HCT116 (cell line): Measurements from ENCODE around the gene GGPS1.
"Not testable (repeated sequence)": the region's sequence is repeated elsewhere in the genome, so short reads cannot be mapped to it uniquely, and the experiment has no call there.

Experiments
- CTCF ChIP-seq, 3 experiments: fragments of 200-600 bp in 1 of 3; sonication (generic) in 1 of 3; IDR thresholded peaks in 2 of 3; conservative IDR thresholded peaks in 1 of 3; 2 replicates each; pipeline ENCODE4 v1.5.1; 2012 to 2017; ENCODE audit warnings: low read depth in 2 of 3, low read length in 2 of 3, antibody characterized with exemption in 1 of 3, borderline replicate concordance in 1 of 3, control low read depth in 1 of 3, mild to moderate bottlenecking in 1 of 3, mixed read lengths in 1 of 3, mixed run types in 1 of 3, moderate library complexity in 1 of 3; ENCODE audit not compliant: insufficient read depth in 1 of 3
- EZH2 ChIP-seq: fragments of 200-600 bp; sonication (generic); IDR thresholded peaks from 2 replicates; pipeline ENCODE4 v1.6.1; 2017; ENCODE audit warnings: antibody characterized with exemption, mixed run types
- POLR2AphosphoS5 ChIP-seq: IDR thresholded peaks from 2 replicates; pipeline ENCODE4 v1.6.1; 2011; ENCODE audit warnings: mild to moderate bottlenecking, low read depth, low read length, moderate library complexity
- SIN3A ChIP-seq: IDR thresholded peaks from 2 replicates; pipeline ENCODE4 v1.6.1; 2012; ENCODE audit warnings: low read depth
- SRF ChIP-seq: IDR thresholded peaks from 2 replicates; pipeline ENCODE4 v1.6.1; 2012; ENCODE audit warnings: low read depth
- TF ChIP-seq, protein P1 (sequence below): IDR thresholded peaks from 2 replicates; pipeline ENCODE4 v1.6.1; 2012

GRCh38 chr1:235309206-235309605 is 19.2 kb upstream of the GGPS1 start:
- not testable (repeated sequence) for TF ChIP-seq EZH2; CTCF (IDR thresholded peaks at IDR 0.05 in 2 of 3, conservative IDR thresholded peaks at IDR 0.05 in 1 of 3; ENCODE audit: borderline replicate concordance in 1 of 3, insufficient read depth in 1 of 3, low read depth in 2 of 3, low read length in 2 of 3); POLR2AphosphoS5; SIN3A; SRF
- TF ChIP-seq, protein P1, sequence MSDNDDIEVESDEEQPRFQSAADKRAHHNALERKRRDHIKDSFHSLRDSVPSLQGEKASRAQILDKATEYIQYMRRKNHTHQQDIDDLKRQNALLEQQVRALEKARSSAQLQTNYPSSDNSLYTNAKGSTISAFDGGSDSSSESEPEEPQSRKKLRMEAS: not testable (repeated sequence)
